HG02763 (cell line): Measurements from ENCODE around the gene MARCHF6.
"Not testable (repeated sequence)": the region's sequence is repeated elsewhere in the genome, so short reads cannot be mapped to it uniquely, and the experiment has no call there.

Source experiments
- ATAC-seq: cut with Tn5 transposase; IDR thresholded peaks from one replicate; pipeline ENCODE4 v1.9.1; 2021; ENCODE audit warnings: mild to moderate bottlenecking, moderate library complexity; ENCODE audit not compliant: unreplicated experiment

MARCHF6 gene

DNA sequence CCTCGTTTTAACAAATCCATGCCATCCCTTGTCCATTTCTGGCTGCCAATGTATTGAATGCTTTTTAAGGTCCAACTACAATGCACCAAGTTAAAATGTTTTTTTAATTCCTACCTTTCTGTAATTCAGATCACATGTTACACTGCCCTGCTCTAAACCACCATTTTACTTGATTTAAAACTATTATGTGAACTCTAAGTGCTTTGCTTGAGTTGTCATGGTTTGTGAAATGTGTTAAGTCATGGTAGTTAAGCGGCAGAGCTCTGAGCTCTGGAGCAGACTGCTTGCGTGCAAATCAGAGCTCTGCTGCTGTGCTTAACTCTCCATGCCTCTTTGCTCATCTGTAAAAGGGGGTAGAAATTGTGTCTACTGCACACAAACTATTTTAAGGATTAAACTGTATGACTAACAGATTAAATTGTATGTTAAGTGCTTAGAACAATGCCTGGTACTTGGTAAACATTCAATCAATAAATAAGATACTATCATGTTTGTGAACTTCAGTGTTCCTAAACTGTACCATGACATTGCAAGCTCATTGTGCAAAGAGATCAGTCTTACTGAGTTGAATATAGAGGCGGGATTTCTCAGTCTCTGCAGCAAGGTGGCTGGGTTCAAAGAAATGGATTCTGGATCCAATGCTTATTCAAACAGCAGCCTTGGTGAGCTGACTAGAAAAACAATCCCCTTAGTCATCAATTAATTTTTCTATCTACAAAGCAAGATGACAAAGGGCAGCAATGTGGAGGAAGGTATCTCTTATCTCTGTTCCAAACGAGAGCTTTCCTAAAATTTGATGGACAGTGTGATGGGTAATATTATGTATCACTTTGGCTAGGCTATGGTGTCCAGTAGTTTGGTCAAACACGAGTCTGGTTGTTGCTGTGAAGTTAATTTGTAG, 29.7 kb upstream of the MARCHF6 start:
- no peak for ATAC-seq

DNA sequence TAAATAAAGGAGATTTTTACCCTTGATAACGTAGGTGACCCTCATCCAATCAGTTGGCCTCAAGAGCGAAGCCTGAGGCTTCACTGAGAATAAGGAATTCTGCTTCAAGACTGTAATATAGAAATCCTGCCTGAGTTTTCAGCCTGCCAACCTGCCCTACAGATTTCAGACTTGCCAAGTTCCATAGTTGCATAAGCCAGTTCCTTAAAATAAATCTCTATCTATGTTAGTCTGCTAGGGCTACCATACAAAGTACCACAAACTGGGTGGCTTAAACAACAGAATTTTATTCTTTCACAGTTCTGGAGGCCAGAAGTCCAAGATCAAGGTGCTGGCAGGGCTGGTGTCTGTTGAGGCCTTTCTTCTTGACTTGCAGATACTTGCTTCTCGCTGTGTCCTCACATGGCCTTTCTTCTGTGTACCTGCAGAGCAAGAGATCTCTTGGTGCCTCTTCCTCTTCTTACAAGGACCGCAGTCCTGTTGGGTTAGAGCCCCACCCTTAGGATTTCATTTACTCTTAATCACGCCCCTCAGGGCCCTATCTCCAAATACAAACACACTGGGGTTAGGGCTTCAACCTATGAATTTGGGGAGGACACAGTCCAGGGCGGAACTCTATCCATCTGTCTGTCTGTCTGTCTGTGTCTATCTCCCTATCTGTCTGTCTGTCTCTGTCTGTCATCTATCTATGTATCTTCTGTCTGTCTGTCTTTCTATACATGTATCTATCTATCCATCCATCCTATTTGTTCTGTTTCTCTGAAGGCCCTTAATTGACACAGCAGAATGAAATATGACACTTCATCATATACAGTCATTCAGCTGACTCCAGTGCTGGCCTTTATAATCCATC, 28.8 kb upstream of the MARCHF6 start:
- no peak for ATAC-seq

- ATAC-seq = no peak
Observed at GRCh38 chr5:10328323-10328722, 25.2 kb upstream of the MARCHF6 start.

DNA sequence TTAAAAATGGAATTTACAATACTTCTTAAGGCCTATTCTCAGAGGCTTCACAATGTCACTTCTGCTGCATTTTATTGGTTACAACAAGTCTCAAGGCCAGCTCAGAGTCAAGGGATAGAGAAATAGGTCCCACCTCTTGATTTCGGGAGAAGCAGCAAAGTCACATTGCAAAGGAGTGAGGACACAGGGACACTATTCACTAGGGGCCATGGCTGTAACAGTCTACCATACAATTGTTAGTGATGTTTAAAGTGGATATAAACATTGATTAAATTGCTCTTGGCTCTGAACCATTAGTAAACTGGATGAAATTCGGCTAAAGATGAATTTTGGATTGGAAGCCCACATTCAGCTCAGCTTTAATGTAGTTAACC, 24.1 kb upstream of the MARCHF6 start:
- ATAC-seq = no peak

- no peak for ATAC-seq
Observed at GRCh38 chr5:10329820-10330481, 23.5 kb upstream of the MARCHF6 start.

DNA sequence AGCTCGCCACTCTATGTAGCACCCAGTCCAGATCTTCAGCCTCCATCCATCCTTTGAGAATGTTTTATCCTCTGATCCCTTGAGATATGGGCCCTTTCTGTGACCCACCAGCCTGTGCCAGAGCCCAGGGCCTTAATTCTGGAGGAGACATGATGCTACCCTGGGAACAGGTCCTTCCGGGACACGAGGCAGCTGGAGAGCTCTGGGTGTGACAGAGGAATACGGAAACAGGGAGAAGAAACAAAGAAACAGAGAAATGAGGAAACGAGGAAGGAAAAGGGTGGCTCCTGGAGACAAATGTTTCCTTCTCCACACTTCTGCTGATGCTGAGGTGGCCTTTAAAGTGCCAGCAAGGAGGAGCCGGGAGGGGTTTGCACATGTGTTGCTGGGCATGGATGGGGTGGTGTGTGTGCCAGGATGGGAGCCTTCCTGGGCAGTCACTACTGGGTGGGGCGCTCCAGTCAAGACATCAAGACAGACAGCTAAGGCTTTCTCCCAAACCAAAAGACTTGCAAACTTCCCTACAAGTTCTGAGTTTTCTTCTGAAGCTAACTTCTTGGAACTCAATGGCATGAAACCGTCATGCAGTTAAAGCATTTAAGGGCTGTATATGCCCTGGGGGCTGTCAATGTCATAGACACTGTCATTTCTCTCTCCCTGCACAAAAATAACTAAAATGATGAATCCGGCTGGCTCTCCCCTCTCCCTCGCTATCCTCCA, 22.8 kb upstream of the MARCHF6 start:
- no peak for ATAC-seq

DNA sequence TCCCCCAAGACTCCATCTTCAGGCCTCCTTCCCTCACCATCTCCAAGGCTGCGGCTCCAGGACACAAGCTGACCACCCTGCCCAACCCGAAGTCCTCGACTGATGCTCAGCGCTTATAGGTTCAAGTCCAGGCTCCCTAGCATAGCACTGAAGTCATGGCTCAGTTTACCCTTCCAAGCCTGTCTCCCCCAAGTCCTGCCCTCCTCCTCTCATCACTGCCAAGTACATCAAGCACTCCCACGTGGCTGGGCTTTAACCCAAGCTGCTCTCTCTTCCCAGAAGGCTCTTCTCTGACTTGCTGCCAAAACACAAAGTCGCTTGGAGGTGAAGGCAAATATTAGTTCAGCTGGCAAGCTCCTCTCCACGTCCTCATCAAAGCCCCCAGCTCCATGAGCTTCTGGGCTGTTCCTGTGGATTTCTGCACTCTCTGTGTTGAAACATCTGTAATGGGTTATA, 22.1 kb upstream of the MARCHF6 start:
- no peak for ATAC-seq

GRCh38 chr5:10332301-10332700, 21.2 kb upstream of the MARCHF6 start:
- no peak for ATAC-seq

GRCh38 chr5:10333154-10334006, 20.1 kb upstream of the MARCHF6 start:
- ATAC-seq = no peak

DNA sequence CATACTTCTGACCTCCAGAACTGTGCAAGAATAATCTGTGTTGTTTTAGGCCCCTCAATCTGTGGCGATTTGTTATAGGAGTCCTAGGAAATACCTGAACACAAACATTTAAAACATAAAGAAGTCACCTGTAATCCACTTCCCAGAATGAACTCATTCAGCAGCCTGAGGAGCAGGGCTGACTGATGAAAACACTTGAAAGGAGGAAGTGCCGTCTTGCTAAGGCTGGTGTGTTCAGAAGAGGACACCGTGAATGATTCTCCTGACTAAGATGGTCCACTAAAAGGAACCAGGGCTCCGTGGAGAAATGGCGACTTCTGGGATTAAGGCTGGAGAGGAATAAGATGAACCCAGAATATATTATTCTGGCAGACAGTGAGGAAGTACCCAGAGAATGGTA, 18.7 kb upstream of the MARCHF6 start:
- ATAC-seq = no peak

GRCh38 chr5:10335711-10336470, 17.6 kb upstream of the MARCHF6 start:
- ATAC-seq = no peak

- ATAC-seq = no peak
Observed at GRCh38 chr5:10337107-10337506, 16.4 kb upstream of the MARCHF6 start.

DNA sequence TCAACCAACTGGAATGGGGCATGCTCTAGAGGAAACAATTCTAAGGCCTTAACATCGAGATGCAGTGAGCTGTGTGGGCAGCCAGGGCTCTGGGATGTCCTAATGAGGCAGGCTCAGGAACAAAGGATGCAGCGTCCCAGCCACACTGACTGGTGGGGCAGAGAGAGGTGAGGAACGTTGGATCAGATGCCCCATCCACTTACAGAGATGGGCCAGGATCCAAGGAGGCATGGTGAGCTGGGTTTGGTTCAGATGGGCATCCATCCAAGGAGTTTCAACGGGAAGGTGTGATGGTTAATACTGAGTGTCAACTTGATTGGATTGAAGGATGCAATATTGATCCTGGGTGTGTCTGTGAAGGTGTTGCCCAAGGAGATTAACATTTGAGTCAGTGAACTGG, 15.5 kb upstream of the MARCHF6 start:
- ATAC-seq = no peak

DNA sequence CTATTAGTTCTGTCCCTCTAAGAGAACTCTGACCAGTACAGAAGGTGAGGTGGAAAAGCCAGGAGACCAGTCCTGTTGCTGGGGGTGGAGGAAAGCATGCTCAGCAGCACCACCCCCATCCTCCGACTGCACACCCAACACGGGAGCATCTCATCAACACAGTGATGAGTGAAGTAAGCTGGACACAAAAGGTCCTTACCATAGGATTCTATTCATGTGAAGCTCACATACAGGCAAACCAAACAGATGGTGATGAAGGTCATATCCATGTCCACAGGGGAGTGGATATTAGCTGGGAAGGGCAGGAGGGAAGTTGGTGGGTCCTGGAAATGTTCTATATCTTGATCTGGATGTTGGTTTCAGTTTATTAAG, 14.8 kb upstream of the MARCHF6 start:
- ATAC-seq = no peak

- no peak for ATAC-seq
Observed at GRCh38 chr5:10339058-10339811, 14.3 kb upstream of the MARCHF6 start.

DNA sequence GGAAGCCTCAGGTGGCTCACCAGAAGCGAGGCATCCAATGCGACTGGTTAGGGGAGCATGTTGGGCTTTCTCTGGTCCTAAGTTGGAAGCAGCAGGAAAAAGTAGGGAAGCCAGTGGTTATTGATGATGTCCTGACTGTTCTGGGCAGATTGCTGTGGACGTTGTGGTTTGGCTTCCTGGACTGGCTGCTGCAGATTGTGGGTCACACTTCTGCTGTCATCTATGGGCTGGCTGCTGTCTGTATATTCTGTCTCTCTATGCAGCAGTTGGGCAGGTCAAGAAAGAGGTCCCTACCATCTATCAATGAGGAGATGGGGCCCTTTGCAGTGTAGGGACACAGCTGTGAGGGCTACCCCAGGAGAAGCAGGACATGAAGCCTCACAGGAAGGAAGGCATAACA, 13.5 kb upstream of the MARCHF6 start:
- no peak for ATAC-seq

DNA sequence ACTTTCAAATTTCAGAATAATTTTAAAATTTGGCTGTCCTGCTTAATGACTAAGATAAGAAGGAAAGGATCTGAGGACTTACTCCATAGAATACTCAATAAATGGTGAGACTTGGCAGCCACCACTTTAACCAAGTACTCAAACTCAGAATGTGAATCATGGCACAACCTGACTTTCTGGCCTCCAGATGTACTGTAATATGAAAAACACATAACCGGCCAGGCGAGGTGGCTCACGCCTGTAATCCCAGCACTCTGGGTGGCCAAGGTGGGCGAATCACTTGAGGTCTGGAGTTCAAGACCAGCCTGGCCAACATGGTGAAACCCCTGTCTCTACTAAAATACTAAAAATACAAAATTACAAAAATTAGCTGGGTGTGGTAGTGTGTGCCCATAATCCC, 10.0 kb upstream of the MARCHF6 start:
- ATAC-seq = no peak

DNA sequence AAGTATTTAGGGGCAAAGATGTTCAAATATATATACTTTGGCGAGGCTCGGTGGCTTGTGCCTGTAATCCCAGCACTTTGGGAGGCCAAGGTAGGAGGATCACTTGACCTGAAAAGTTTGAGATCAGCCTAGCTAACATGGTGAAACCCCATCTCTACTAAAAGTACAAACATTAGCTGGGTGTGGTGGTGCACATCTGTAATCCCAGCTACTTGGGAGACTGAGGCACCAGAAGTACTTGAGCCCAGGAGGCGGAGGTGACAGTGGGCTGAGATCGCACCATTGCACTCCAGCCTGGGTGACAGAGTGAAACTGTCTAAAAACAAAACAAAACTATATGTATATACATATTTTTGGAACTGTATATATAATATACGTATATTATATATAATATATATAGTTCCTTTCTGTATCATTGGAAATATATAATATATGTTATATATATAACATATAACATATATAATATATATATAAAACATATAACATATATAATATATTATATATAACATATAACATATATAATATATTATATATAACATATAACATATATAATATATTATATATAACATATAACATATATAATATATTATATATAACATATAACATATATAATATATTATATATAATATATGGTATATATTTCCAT, 8.9 kb upstream of the MARCHF6 start:
- ATAC-seq = not testable (repeated sequence)
